NCI-H146 treated with DMSO at 0.1 percent for 48 hours (cell line): ENCODE data around the gene STXBP6.

ENCODE experiments used
- DNase-seq: peaks from one replicate; lab custom pipeline; 2025; ENCODE audit not compliant: unreplicated experiment; lab: John Stamatoyannopoulos, UW

The STXBP6 gene

GRCh38 chr14:24920265-24921075 lies 129.5 kb downstream of the STXBP6 start:
- no peak for DNase-seq

DNA sequence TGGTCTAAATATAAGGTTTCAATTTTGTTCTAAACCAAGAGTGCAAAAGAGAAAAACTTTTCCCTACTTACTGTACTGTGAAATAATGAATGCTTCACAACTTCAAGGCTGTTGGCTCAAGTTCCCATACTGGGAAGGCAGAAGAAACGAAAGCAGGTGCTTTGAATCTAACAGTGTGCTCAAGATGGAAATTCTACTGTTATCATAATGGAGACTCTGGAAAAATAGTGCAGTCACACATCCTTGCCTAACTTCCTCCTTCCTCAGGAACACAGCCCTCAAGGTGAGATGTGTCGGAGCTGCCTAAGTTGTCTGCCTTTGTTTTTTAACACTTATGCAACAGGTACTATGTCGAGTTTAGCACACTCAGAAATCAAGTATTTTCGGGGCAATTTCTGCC lies 131.1 kb downstream of the STXBP6 start:
- no peak for DNase-seq

DNA sequence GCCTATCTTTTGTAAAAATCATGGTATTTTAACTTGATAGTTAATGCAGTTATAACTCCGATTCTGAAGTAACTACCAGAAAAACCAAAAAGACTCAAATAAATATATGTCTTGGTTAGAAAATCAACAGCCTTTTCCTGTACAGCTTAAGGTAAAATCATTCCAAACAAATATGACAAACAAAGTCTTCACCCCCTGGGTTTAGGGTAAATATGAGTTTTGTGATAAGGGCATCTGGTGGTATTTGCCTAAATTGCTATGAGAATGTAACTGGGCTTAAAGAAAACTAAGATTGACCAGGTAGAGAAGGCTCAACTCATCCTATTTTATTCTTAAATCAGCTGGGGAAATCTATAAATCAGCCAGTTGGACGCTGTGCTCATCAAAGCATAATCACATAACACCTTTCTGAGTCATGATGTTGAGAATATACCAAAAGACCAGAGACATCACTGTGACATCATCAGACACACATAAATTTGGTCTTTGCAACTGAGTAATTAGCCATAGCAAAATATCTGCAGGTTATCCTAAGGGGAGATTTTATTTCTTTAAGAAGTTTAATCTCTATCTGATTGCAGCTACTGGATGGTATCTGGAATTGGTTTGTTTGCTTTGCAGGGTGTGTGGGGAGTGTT lies 133.9 kb downstream of the STXBP6 start:
- no peak for DNase-seq

- DNase-seq = no peak
Observed at GRCh38 chr14:24915403-24915921, 134.5 kb downstream of the STXBP6 start.

GRCh38 chr14:24913746-24914145 lies 136.2 kb downstream of the STXBP6 start:
- no peak for DNase-seq

- DNase-seq = no peak
Observed at GRCh38 chr14:24913021-24913420, 136.9 kb downstream of the STXBP6 start.

- DNase-seq = no peak
Observed at GRCh38 chr14:24911324-24912109, 138.4 kb downstream of the STXBP6 start.

DNA sequence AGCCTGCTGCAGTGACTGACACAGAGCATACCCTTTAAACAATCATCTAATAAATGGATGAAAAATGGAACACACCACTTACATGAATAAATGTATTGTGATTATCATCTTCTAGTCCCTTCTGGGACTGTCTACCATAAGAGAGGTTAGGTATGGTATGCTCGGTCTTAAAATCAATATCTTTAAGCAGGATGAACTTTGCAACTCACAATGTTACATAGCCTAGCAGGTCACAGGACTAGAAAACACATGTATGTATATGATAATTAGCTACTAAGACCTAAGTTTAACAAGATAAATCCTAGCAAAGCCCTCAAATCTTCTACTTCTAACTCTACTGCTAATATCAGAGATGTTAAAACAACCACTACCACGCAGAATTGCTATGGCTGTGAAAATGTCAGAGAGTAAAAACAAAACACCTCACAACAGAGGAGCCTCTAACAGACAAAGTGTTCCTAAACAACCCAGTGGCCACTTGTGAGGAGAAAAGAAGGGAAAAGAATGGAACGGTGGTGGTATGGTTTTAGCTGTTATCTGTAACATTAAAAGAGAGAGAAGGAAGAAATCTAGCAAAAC lies 139.4 kb downstream of the STXBP6 start:
- DNase-seq = no peak

- DNase-seq = no peak
Observed at GRCh38 chr14:24909523-24910302, 140.2 kb downstream of the STXBP6 start.

DNA sequence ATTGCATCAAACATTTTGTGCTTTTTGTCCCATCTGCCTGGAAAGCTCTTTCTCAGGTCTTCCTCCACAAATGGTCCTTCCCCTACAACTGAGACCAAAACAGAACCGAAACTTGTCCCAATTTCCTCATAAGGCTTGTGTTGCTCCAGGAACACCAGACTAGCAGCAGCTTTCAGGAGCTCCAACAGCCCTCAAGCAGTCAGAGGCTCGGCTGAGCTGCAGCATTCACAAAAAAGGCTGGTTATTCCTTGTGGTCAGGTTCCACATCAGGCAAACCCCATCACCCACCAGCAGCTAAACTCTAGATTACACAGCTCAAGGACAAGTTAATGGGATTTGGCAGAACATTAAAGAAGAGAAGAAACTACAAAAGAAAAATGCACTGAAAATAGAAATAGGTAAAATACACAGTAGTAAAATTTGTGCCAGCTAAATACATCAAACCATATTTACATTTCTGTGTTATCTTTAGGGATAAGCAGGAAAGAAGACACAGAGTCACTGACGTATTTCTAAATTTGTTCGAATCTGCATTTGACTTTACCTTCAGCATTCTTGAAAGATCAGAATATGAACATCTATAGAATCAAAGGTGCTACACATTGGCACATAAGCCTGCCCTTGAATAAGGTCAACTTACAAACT lies 141.2 kb downstream of the STXBP6 start:
- DNase-seq = no peak

DNA sequence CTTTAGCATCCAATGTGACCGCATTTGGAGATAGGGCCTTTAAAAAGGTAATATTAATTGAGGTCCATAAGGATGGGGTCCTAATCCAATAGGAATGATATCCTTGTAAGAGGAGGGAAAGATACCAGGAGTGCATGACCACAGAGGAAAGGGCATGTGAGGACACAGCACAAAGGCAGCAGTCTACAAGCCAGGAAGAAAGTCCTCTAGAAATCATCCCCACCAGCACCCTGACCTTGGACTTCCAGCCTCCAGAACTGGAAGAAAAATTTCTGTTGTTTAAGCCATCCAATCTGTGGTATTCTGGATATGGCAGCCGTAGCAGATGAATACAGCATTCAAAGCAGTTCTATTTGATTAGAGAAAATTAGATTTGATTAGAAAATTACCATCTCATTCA lies 145.4 kb downstream of the STXBP6 start:
- DNase-seq = no peak

DNA sequence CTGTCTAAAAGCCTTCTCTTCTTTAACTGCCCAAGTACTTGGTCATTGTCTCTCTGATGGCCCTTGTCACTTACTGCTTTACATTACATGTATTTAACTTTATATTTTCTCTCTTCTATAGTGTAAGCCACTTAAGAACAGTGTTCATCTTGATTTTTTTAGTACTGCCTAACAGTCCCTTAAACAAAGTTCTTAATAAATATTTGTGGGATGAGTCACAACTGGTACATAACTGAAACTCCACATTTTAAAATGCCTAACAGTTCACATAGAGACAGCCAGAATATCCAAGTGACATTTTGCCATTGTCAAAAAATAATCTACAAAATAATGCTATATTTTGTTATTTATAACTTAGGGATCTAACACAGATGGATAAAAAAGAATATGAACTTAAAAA lies 146.6 kb downstream of the STXBP6 start:
- no peak for DNase-seq

DNA sequence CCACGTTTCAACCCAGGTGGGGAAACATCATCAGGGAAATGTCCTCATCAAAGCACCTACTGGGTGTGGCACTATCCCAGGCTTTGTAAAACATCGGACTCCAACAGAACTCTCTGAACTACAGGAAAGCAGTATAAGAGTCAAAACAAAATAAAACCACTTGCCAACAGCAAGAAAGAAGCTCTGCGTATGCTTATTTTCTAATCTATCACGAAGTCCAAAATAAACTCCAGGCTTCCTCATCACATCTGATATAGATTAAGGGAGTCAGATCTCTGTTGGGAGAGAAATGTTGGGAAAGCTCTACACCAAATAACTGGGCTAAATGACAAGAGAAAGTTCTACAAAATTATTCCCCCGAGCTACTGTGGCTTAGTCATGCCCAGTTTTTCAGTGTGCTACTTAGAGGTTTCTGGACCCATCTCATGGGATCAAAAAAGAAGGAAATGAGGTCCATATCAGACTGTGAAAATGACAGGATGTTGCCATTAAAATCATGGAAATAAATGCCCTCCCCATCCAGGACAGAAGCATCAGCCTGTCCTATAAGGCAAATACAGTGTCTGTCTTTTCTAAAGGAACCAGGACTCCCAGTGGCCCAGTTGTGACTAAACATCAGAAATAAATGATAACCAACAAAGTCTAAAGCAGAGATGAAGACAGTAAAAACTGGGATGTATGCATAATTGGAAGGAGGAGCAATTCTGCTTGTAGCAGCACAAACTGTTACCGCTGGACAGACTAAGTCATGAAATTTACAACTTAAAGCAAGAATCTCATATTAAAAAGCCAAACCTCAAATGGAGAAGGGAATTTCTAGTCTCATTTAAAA lies 149.5 kb downstream of the STXBP6 start:
- no peak for DNase-seq

GRCh38 chr14:24897793-24898192 lies 152.2 kb downstream of the STXBP6 start:
- DNase-seq = no peak

- DNase-seq = no peak
Observed at GRCh38 chr14:24895622-24896021, 154.3 kb downstream of the STXBP6 start.

DNA sequence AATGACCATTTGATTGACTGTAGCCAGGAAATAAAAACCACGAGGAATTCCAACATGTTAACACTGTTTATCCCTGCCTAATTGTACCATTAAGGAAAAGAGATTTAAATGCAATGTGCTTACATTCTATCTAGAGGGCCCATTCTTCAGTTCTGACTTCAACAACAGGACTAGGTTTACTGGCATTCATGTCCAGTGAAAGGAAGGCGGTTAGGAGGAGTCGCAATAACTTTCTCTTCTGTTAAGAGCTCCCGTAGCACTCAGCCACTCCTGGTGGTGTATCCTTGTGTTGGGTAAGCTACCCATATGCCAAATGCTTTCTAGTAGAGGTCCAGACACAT lies 154.7 kb downstream of the STXBP6 start:
- DNase-seq = no peak

- DNase-seq = no peak
Observed at GRCh38 chr14:24894583-24895242, 155.2 kb downstream of the STXBP6 start.

DNA sequence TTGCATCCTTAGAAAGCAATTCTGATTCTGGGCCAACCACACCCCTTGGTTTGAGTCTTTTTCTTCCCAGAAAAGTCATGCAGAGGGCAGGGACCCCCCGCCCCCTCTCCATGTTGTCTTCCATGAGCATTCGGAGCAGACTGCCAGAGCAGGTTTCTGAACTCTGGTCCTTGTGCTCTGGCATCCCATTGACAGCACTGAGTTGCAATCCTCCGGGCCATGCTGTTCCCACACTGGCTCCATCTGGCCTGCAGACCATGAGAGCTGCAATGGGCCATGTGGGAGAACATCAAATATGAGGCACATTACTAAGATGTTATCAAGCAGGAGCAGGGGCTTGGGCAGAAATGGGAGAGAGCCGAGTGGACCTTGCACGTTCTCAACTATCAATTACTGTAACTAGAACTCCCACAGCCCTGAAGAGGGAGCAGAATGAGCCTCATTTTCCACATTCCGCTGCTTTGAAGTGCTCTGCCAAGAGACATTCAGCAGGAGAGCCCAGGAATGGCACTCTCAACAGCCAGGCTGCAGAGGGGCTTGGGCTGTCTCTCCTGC lies 157.4 kb downstream of the STXBP6 start:
- DNase-seq = no peak
